Measurements from ENCODE around the gene TMEM41B.
"Not testable (repeated sequence)": the region's sequence is repeated elsewhere in the genome, so short reads cannot be mapped to it uniquely, and the experiment has no call there.

The TMEM41B gene

DNA sequence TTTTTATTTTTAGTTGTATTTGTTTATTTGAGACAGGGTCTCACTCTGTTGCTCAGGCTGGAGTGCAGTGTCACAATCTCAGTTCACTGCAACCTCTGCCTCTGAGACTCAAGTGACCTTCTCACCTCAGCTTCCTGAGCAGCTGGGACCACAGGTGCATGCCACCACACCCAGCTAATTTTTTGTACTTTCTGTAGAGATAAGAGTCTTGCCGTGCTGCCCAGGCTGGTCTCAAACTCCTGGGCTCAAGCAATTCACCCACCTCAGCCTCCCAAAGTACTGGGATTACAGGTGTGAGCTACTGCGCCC is 53.6 kb downstream of the TMEM41B start:
- DNase-seq (ENCODE audit: low read depth, low spot score): not testable (repeated sequence)

DNA sequence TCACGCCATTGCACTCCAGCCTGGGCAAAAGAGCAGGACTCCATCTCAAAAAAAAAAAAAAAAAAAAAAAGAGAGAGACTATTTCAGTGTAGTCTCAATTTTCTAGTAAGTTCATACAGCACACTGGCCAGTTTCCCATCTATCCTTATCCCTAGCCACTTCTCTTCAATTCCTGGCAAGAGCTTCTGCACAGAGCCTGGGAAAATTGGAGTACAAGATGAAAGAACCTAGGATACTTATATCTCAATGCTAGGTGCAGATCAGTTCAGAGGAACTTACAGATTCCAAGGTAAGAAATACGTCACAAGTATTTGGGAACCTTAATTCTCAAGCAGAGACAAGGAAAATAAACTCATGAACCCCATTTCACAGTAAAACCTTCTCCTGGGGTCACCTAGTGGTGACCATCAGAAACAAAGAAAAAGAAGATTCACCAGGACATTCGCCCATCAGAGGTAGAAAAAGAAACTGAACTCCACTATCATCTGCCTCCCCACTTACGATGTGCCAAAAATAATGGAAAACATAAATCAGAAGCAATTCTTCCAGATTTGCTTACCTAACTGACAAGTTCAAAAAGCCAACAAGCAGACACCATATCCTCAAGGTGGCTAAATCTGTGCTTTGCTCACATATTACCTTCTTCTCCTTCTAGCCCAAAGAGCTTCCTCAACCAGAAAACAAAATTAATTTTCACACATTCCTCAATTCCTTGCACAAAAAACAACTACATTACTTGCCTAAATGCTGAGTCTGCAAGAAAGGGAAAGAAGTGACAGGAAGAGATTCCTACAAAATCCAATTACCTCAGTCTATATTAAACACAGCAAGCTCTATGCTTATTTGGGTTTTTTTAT is 54.2 kb downstream of the TMEM41B start:
- no peak for DNase-seq (ENCODE audit: low read depth, low spot score)

DNA sequence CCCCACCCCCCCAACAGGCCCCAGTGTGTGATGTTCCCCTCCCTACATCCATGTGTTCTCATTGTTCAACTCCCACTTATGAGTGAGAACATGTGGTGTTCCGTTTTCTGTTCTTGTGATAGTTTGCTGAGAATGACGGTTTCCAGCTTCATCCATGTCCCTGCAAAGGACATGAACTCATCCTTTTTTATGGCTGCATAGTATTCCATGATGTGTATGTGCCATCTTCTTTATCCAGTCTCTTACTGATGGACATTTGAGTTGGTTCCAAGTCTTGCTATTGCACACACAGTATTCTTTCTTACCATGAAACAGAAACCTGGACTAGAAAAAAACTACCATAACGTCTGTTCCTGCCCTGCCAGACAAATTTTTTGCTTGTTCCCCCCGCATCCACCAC is 56.1 kb downstream of the TMEM41B start:
- not testable (repeated sequence) for DNase-seq (ENCODE audit: low read depth, low spot score)

DNA sequence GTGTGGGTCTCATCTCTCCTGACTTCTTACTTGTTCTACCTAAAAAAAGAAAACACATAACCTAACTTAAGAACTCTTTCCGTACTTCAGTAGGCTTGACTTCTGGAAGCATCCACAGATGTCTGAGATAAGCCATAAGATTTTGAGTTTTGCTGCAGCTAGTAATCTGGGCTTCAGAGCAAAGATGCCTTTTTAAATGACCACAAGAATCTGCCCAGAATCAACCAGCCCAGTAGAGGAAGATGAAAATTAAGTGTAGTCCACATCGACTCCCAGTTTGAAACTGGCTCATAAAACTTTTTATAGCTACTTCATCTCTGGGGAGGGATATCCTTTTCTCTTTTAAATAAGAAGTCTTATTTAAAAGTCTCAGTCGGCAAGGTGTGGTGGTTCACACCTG is 60.0 kb downstream of the TMEM41B start:
- DNase-seq (ENCODE audit: low read depth, low spot score): no peak

DNA sequence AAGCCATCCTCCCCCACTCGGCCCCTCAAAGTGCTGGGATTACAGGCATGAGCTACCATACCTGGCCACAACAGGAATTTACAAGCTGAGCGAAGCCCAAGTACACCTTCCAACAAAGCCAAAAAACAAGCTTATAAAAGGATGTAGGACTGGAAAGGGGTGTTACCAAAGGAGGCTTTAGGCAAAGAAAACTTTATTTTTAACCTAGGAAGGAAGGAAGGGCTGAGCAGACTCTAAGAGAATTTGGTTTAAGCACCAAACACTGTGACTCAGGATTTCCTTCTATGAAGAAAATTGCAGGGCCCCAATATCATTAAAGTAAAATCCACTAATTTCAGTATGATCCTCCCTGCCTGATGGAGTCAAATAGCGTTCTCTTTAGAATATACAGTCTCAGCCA is 61.3 kb downstream of the TMEM41B start:
- no peak for DNase-seq (ENCODE audit: low read depth, low spot score)

DNA sequence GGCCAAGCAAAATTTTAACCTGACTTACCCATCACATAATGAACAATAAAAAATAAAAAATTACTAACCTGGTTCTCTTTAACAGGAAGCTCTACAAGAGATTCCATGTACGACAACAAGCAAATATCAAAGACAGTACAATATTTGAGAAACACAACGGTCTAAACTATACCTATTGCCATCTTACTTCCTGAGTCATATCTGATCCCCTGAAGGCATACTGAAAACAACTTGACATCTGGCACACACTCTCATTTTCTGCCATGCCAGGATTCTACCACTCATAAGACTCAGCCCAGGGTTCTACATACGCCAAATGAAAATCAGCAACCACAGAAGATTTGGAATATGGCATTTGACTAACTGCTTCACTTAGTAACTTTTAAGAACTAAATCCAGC is 63.1 kb downstream of the TMEM41B start:
- no peak for DNase-seq (ENCODE audit: low read depth, low spot score)

DNA sequence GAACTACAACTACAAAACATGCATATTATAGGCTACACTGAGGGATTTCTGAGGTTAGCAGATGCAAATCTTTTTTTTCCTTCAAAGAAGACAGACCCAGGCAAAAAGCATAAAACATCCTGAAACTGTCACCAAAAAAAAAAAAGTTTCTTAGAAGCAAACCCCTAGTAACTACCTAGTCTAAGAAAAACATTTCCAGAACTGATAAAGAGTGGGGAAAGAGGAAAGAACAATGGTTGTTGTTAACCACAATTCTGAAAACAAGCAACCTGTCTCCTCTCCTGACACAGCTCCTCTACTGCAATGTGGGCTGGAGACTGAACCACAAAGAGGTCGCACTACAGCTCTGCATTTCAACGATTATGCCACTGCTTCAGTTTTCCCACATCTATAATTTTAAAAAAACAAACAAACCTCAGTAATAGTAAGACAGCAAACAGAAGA is 64.2 kb downstream of the TMEM41B start:
- no peak for DNase-seq (ENCODE audit: low read depth, low spot score)

DNA sequence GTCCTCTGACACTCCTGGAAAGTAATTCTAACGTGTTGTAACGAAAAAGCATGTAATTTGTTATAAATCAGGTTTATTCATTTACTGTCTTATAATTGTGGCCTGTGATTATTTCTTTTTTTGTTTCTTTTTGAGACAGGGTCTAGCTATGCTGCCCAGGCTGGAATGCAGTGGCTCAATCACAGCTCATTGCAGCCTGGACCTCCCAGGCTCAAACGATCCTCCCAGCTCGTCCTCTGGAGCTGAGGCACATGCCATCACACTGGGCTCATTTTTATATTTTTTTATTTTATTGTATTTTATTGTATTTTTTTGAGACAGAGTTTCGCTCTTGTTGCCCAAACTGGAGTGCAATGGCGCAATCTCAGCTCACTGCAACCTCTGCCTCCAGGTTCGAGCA is 65.1 kb downstream of the TMEM41B start:
- no peak for DNase-seq (ENCODE audit: low read depth, low spot score)

DNA sequence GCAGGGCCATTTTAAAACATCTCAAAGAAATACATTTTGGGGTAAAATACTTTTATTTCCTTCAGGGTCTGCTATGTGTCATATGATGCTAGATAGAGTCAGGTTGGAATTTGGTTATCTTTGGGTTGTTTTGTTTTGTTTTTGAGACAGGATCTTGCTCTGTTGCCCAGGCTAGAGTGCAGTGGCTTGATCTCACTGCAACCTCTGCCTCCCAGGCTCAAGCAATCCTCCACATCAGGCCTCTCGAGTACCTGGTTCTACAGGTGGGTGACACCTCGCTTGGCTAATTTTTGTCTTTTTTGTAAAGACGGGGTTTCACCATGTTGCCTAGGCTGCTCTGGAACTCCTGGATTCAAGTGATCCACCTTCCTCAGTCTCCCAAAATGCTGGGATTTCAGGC is 66.5 kb downstream of the TMEM41B start:
- no peak for DNase-seq (ENCODE audit: low read depth, low spot score)

DNA sequence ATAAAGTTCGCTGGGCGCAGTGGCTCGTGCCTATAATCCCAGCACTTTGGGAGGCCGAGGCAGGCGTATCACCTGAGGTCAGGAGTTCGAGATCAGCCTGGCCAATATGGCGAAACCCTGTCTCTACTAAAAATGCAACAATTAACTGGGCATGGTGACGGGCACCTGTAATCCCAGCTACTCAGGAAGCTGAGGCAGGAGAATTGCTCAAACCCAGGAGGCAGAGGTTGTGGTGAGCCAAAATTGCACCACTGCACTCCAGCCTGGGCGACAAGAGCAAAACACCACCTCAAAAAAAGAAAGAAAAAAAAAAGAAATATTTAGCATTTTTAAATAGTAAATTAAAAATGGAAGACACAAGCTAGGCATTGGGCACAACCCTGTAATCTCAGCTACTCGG is 78.2 kb downstream of the TMEM41B start:
- not testable (repeated sequence) for DNase-seq (ENCODE audit: low read depth, low spot score)

DNA sequence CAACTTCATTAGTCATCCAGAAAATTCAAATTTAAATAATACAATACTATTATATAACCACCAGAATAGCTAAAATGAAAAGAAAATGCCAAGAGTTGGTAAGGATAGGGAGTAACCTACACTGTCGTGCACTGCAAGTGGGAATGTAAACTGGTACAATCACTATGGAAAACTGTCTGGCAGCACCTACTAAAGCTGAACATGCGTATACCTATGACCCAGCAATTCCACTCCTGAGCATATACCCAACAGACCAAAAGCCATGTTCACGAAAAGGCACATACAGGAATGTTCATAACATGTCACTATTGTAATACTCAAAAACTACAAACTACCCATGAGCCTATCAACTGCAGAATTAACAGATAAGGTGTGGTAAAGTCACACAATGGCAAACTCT is 81.9 kb downstream of the TMEM41B start:
- DNase-seq (ENCODE audit: low read depth, low spot score): no peak

DNA sequence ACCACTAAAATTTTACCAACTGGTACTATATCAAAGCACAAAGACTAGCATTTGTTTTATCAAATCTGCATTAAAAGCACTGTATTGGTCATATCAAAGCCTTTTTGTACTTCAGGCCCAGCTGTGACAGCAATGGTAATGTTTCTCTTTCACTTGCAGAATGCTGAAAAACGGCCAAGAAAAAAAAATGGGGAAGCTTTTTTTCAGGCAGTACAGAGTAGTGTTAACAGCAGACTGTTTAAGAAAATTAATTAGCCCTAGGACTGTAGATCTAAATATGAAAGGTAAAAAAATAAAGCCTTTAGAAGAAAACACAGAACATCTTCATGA is 82.6 kb downstream of the TMEM41B start:
- DNase-seq (ENCODE audit: low read depth, low spot score): no peak

Measured in ELF-1 (cell line).